Gastroesophageal sphincter (tissue), 4 donors: ENCODE data around the gene PDE4A. TPM values are rescaled to one million over a fixed set of nuclear protein-coding genes. Genes with fewer than 3 reads are reported as not detected.
"Not testable (repeated sequence)": the region's sequence is repeated elsewhere in the genome, so short reads cannot be mapped to it uniquely, and the experiment has no call there.

Experiments
- ATAC-seq: fragments of 150-250 bp; one replicate; pipeline ENCODE4 v1.9.1; 2016; ENCODE audit warnings: mild to moderate bottlenecking, moderate library complexity
- H3K27ac ChIP-seq, 4 donors: fragments of 200-600 bp; sonication (generic) in 3 of 4; 1 replicate in 3 of 4; 2 replicates in 1 of 4; pipeline ENCODE4 v1.5.1; 2016 to 2019
- H3K27me3 ChIP-seq: fragments of 200-600 bp; sonication (generic); one replicate; pipeline ENCODE4 v1.5.1; 2019
- H3K36me3 ChIP-seq, 2 donors: fragments of 200-600 bp; sonication (generic); one replicate each; pipeline ENCODE4 v1.5.1; 2019; ENCODE audit warnings: control low read depth in 1 of 2
- H3K4me1 ChIP-seq, 3 donors: fragments of 200-600 bp; sonication (generic); 1 replicate in 2 of 3; 2 replicates in 1 of 3; pipeline ENCODE4 v1.5.1; 2016 to 2019; ENCODE audit warnings: control low read depth in 2 of 3
- H3K4me3 ChIP-seq, 2 donors: fragments of 200-600 bp; sonication (generic); one replicate each; pipeline ENCODE4 v1.5.1; 2019; ENCODE audit warnings: mild to moderate bottlenecking in 1 of 2, moderate library complexity in 1 of 2
- H3K9me3 ChIP-seq, 3 donors: fragments of 200-600 bp; sonication (generic); one replicate each; pipeline ENCODE4 v1.5.1; 2017 to 2019; ENCODE audit warnings: control low read depth in 2 of 3
- EP300 ChIP-seq: sonication (generic); formaldehyde crosslinking; IDR thresholded peaks from one replicate; pipeline ENCODE4 v1.6.1; 2017; ENCODE audit warnings: antibody characterized with exemption, mild to moderate bottlenecking
- POLR2A ChIP-seq, 2 donors: fragments of 450-650 bp; IDR thresholded peaks; one replicate each; pipeline ENCODE4 v1.6.1; 2017; ENCODE audit warnings: antibody characterized with exemption in 2 of 2, mild to moderate bottlenecking in 2 of 2, moderate library complexity in 1 of 2
- POLR2AphosphoS5 ChIP-seq: sonication (generic); formaldehyde crosslinking; IDR thresholded peaks from one replicate; pipeline ENCODE4 v1.6.1; 2017; ENCODE audit warnings: antibody characterized with exemption
- WGBS, 2 donors: methylation state at CpG; one replicate each; pipeline ENCODE4 v1.1.5; 2018; ENCODE audit warnings: low coverage in 1 of 2; 5-methylcytosine and 5-hydroxymethylcytosine counted together
- total RNA-seq, 4 donors: library from RNA; depleted of rRNA; stranded (reverse); fragments of >200 nt; gene quantifications; one replicate each; pipeline ENCODE4 v1.1.0, GENCODE V29; 2016
- TF ChIP-seq, protein P1 (sequence below), 4 experiments: fragments of 200-600 bp in 2 of 4; fragments of 450-650 bp in 2 of 4; sonication (generic) in 1 of 4; IDR thresholded peaks; one replicate each; pipeline ENCODE4 v1.5.1; 2017 to 2019; ENCODE audit warnings: antibody characterized with exemption in 4 of 4, mild to moderate bottlenecking in 2 of 4, moderate library complexity in 2 of 4

The PDE4A gene
- total RNA-seq = 10 to 100 TPM in 2 of 4 donors, 1 to 10 TPM in 2; 7.3 to 22.5 (median 10.0) TPM

DNA sequence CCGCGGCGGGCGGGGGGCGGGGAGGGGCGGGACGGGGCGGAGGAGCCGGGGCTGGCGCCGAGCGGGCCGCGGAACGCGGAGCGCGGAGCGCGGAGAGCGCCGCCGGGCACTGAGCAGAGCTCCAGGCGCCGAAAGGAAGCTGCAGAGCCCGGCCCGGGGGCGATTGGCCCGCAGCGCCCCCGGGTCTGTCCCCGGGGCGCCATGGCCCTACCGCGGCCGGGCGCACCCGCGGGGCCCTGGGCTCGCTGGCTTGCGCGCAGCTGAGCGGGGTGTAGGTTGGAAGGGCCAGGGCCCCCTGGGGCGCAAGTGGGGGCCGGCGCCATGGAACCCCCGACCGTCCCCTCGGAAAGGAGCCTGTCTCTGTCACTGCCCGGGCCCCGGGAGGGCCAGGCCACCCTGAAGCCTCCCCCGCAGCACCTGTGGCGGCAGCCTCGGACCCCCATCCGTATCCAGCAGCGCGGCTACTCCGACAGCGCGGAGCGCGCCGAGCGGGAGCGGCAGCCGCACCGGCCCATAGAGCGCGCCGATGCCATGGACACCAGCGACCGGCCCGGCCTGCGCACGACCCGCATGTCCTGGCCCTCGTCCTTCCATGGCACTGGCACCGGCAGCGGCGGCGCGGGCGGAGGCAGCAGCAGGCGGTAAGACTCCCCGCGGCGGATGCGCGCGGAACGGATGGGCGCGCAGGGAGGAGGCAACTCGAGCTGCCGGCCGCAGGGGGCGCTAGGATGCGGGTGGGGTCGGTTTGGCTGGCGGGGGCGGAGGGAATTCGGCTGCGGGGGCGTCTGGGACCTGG, at the start of gene PDE4A:
Gene PDE4A, plus strand, starts transcription at position 95 of the 796 bp plus-strand sequence. Its CDS starts 227 bp downstream, at position 322.
- no CpG with 5 or more reads among the region's 104 CpGs for whole genome bisulfite sequencing, 2 donors

DNA sequence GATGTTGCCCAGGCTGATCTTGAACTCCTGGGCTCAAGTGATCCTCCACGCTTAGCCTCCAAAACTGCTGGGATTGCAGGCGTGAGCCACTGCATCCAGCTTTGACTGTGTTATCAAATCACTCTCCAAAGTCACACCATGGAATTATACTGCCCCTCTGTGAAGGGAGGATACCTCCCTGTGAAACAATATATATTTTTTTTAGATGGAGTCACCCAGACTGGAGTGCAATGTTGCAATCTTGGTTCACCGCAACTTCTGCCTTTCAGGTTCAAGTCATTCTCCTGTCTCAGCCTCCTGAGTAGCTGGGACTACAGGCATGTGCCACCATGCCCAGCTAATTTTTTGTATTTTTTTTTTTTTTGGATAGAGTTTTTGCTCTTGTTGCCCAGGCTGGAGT, 47.6 kb upstream of the PDE4A start:
- TF ChIP-seq POLR2AphosphoS5 = no peak
- TF ChIP-seq, protein P1, sequence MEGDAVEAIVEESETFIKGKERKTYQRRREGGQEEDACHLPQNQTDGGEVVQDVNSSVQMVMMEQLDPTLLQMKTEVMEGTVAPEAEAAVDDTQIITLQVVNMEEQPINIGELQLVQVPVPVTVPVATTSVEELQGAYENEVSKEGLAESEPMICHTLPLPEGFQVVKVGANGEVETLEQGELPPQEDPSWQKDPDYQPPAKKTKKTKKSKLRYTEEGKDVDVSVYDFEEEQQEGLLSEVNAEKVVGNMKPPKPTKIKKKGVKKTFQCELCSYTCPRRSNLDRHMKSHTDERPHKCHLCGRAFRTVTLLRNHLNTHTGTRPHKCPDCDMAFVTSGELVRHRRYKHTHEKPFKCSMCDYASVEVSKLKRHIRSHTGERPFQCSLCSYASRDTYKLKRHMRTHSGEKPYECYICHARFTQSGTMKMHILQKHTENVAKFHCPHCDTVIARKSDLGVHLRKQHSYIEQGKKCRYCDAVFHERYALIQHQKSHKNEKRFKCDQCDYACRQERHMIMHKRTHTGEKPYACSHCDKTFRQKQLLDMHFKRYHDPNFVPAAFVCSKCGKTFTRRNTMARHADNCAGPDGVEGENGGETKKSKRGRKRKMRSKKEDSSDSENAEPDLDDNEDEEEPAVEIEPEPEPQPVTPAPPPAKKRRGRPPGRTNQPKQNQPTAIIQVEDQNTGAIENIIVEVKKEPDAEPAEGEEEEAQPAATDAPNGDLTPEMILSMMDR (IDR thresholded peaks at IDR 0.05) = no peak
- no peak for TF ChIP-seq EP300
- no peak for TF ChIP-seq POLR2A (IDR thresholded peaks at IDR 0.05)
- H3K27me3 ChIP-seq = no peaks in the 10 kb centered on the region
- ATAC-seq = no peak
- no peaks in the 10 kb centered on the region for H3K4me1 ChIP-seq
- H3K9me3 ChIP-seq = no peaks in the 10 kb centered on the region
- H3K27ac ChIP-seq = no peak overlapping the region
- peaks cover 0 to 90% of the 10 kb centered on the region in 2 donors for H3K36me3 ChIP-seq
- H3K4me3 ChIP-seq = no peak overlapping the region
- 82% methylated on average over 2 of the region's 3 CpGs; no CpG with 5 or more reads in 1 of the 2 donors for WGBS, 2 donors

More for the DNA sequence above, at the start of gene PDE4A:
- peaks cover 0 to 66% (median 35%) of the 10 kb centered on the region in 3 donors for H3K4me1 ChIP-seq
- H3K27ac ChIP-seq = no peak within 1 kb of the TSS
- no peaks in the 10 kb centered on the region for H3K9me3 ChIP-seq
- TF ChIP-seq POLR2AphosphoS5 (no peak), EP300 (no peak), POLR2A (IDR thresholded peaks at IDR 0.05) (no peak)
- TF ChIP-seq, protein P1 (IDR thresholded peaks at IDR 0.05) = no peak
- H3K4me3 ChIP-seq = peak within 1 kb of the TSS in 1 of 2 donors; percentile 28
- no peak for ATAC-seq
- peaks cover 98% of the 10 kb centered on the region for H3K27me3 ChIP-seq
- H3K36me3 ChIP-seq = no peaks in the 10 kb centered on the region

DNA sequence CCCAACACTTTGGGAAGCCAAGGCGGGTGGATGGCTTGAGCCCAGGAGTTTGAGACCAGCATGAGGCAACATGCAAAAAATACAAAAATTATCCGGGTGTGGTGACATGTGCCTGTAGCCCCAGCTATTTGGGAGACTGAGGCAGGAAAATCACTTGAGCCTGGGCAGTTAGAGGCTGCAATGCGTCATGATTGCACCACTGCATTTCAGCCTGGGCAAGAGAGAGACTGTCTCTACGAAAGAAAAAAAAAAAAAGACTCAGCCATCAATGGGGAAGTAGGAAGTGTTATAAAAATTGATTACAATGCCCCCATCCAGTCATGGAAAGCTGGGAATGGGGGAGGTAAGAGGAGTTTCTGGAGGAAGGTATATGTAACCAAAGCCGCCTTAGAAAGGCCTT, 45.4 kb upstream of the PDE4A start:
- TF ChIP-seq POLR2AphosphoS5 (no peak), POLR2A (IDR thresholded peaks at IDR 0.05) (no peak), EP300 (no peak)
- TF ChIP-seq, protein P1 (IDR thresholded peaks at IDR 0.05) = no peak
- ATAC-seq = no peak
- Histone ChIP-seq H3K4me1 (peaks cover 0 to 15% (median 0%) of the 10 kb centered on the region in 3 donors), H3K4me3 (no peak overlapping the region), H3K27me3 (no peaks in the 10 kb centered on the region), H3K9me3 (no peaks in the 10 kb centered on the region), H3K36me3 (peaks cover 0 to 75% of the 10 kb centered on the region in 2 donors), H3K27ac (no peak overlapping the region)
- WGBS, 2 donors = 90 to 100% methylated on average over 4 to 5 of the region's 5 CpGs

DNA sequence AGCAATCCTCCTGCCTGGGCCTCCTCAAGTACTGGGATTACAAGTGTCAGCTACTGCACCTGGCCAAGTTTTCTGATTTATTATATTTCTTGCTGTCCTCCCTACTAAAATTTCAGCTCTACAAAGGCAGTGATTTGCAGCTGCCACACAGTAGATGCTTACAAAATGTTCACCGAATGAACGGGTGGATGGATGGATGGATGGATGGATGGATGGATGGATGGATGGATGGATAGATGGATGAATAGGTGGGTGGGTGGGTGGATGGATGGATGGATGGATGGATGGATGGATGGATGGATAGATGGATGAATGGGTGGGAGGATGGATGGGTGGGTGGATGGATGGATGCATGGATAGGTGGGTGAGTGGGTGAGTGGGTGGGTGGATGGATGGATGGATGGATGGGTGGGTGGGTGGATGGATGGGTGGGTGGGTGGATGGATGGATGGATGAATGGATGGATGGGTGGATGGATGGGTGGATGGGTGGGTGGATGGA, 43.1 kb upstream of the PDE4A start:
- peaks cover 0 to 22% (median 4%) of the 10 kb centered on the region in 3 donors for H3K4me1 ChIP-seq
- H3K9me3 ChIP-seq, H3K27me3 ChIP-seq, ATAC-seq, H3K4me3 ChIP-seq, H3K27ac ChIP-seq: not testable (repeated sequence)
- peaks cover 0 to 53% of the 10 kb centered on the region in 2 donors for H3K36me3 ChIP-seq
- WGBS, 2 donors = 100% methylated on average over 2 of the region's 2 CpGs; no CpG with 5 or more reads in 1 of the 2 donors

DNA sequence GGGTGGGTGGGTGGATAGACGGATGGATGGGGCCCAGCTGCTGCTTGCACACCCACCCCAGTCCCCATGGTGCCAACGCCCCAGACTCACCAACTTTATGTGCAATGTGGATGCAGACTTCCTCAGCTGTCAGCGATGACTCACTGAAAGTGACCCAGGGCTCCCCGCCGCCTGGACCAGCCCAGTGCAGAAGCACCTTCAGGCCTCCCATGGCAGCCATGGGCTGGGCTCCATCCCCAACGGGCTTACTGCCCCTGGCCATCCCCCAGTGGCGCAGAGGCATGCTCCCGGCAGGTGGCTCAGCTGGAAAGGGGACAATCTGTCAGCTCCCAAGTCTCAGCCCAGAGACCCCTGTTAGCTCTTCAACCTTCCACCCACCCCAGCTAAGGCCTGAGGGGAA, 42.2 kb upstream of the PDE4A start:
- Histone ChIP-seq H3K36me3 (peaks cover 0 to 45% of the 10 kb centered on the region in 2 donors), H3K9me3 (no peaks in the 10 kb centered on the region), H3K4me1 (peaks cover 0 to 22% (median 4%) of the 10 kb centered on the region in 3 donors), H3K27ac (no peak overlapping the region), H3K27me3 (no peaks in the 10 kb centered on the region), H3K4me3 (no peak overlapping the region)
- TF ChIP-seq EP300 (no peak), POLR2AphosphoS5 (no peak), POLR2A (IDR thresholded peaks at IDR 0.05) (no peak)
- TF ChIP-seq, protein P1 (IDR thresholded peaks at IDR 0.05) = no peak
- no peak for ATAC-seq
- WGBS, 2 donors = 80 to 92% methylated on average over 1 to 6 of the region's 8 CpGs
